Ishikawa (cell line): ENCODE results near the gene LINGO1.

Experiments
- CEBPB ChIP-seq: IDR thresholded peaks from 2 replicates; pipeline ENCODE4 v1.6.1; 2012
- EGR1 ChIP-seq: IDR thresholded peaks from 2 replicates; pipeline ENCODE4 v1.6.1; 2012
- EP300 ChIP-seq: IDR thresholded peaks from 2 replicates; pipeline ENCODE4 v1.6.1; 2012; ENCODE audit warnings: borderline replicate concordance
- FOXM1 ChIP-seq: IDR thresholded peaks from 2 replicates; pipeline ENCODE4 v1.6.1; 2012; ENCODE audit warnings: low read depth, borderline replicate concordance
- MAX ChIP-seq: IDR thresholded peaks from 2 replicates; pipeline ENCODE4 v1.6.1; 2012
- NFIC ChIP-seq: IDR thresholded peaks from 2 replicates; pipeline ENCODE4 v1.6.1; 2012
- REST ChIP-seq: IDR thresholded peaks from 2 replicates; pipeline ENCODE4 v1.6.1; 2012; ENCODE audit warnings: low read depth, mild to moderate bottlenecking
- TAF1 ChIP-seq: IDR thresholded peaks from 2 replicates; pipeline ENCODE4 v1.6.1; 2012; ENCODE audit warnings: low read depth, mild to moderate bottlenecking
- YY1 ChIP-seq: IDR thresholded peaks from 2 replicates; pipeline ENCODE4 v1.6.1; 2012; ENCODE audit warnings: low read depth

- TF ChIP-seq MAX (no peak), FOXM1 (no peak), EP300 (no peak), YY1 (no peak), TAF1 (no peak), CEBPB (no peak), REST (no peak), NFIC (no peak), EGR1 (no peak)
These were observed 53.1 kb downstream of the LINGO1 start for GRCh38 chr15:77579498-77580188.
